Aortic smooth muscle cell (primary cell): Measurements from ENCODE around the gene DTWD1. TPM values are rescaled to one million over a fixed set of nuclear protein-coding genes. Genes with fewer than 3 reads are reported as not detected.

ENCODE experiments used
- total RNA-seq: library from RNA; depleted of rRNA; stranded (reverse); fragments of >200 nt; gene quantifications from 2 replicates; pipeline ENCODE4 v1.2.3, GENCODE V29; 2014

Gene DTWD1, protein sequence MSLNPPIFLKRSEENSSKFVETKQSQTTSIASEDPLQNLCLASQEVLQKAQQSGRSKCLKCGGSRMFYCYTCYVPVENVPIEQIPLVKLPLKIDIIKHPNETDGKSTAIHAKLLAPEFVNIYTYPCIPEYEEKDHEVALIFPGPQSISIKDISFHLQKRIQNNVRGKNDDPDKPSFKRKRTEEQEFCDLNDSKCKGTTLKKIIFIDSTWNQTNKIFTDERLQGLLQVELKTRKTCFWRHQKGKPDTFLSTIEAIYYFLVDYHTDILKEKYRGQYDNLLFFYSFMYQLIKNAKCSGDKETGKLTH
- 31.6 and 38.8 TPM in 2 replicates for total RNA-seq

DNA sequence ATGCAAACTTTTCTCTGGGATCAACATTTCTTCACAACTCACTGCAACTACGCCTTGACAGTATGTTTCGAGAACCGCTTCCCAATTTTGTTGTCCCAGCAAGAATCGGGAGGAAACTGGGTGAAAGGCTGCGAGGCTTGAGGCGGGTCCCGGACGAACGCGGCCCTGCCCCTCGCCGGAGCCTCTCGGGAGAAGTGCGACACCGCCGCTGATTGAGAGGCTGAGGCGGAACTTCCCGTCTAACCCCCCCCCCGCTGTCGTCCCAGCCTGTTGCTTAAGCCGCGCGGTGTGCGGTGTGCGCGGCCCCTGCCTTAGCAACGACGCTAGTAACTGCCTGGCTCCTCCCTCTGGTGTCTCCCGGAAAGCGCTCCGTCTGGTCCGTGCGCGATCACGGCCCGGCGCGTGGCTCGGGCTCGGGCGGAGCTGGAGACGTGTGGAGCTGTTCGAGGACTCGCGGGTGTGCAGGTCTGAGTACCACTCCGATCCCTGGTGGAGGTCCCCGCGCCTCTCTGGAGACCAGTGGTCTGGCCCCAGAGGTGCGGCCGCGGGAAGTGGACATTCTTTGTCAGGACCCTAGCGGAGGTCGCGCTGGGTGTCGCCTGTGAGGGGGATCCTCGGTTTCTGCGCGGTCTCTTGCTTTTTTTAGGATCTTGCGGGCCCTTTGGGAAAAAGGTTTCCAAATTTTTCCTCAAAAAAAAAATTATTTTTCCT lies at the start of gene DTWD1, which contains the start of gene FAM227B:
TSS of gene DTWD1 (plus strand) at position 391 of the 711 bp plus-strand sequence. CDS start 4,120 bp downstream, outside the sequence.
TSS of gene FAM227B (minus strand) at position 161 of the 711 bp plus-strand sequence. CDS start 5,647 bp downstream, outside the sequence.

Other genes with a start within 250 kb of the DTWD1 start
- 14.1 and 17.7 TPM in 2 replicates for gene FGF7, start 197.8 kb upstream of the DTWD1 start, total RNA-seq
- gene FAM227B, start 230 bp upstream of the DTWD1 start, total RNA-seq = 4.0 and 6.5 TPM in 2 replicates